Measurements from ENCODE around the gene SETX. TPM values are rescaled to one million over a fixed set of nuclear protein-coding genes. Genes with fewer than 3 reads are reported as not detected.

Gene SETX
- total and polyA plus RNA-seq, 2 donors (not counting 1 experiment from before 2014, with no cell fraction given) = 29.2 to 105 TPM

GRCh38 chr9:132287256-132287760 is 67.5 kb downstream of the SETX start:
- H3K4me2 ChIP-seq (replicated peaks; ENCODE audit: low read depth, low read length, poor library complexity, severe bottlenecking) = no peak overlapping the region
- 100% methylated on average over 2 of the region's 3 CpGs for WGBS (ENCODE audit: insufficient coverage)
- Mint-ChIP-seq H3K27me3 (no peaks in the 10 kb centered on the region), H3K9me3 (ENCODE audit: insufficient read depth) (no peaks in the 10 kb centered on the region), H3K4me1 (no peaks in the 10 kb centered on the region), H3K4me3 (no peak overlapping the region), H3K27ac (no peak overlapping the region)
- intact Hi-C loops (cut with micrococcal nuclease) = loop anchor here (10.0 kb wide), 1 partner anchor 47 kb away; no protein-coding TSS in a partner anchor
- peaks cover 54% of the 10 kb centered on the region for H3K79me2 ChIP-seq (ENCODE audit: control insufficient read depth, insufficient read depth, low read length)
- H2AFZ ChIP-seq (ENCODE audit: insufficient read depth, low read depth, low read length, poor library complexity, severe bottlenecking) = no peak overlapping the region
- H3K27me3 ChIP-seq (replicated peaks in 1 of 4; ENCODE audit: control extremely low read depth in 1 of 4, control insufficient read depth in 3 of 4, insufficient read depth in 4 of 4, low read length in 3 of 4) = no peaks in the 10 kb centered on the region
- no peak for DNase-seq
- no peaks in the 10 kb centered on the region for H3K9me3 ChIP-seq (ENCODE audit: control extremely low read depth in 1 of 3, control insufficient read depth in 2 of 3, insufficient read depth in 1 of 3, low read length in 2 of 3)
- no peaks in the 10 kb centered on the region for H3K4me1 ChIP-seq (ENCODE audit: control insufficient read depth in 2 of 2, insufficient read depth in 2 of 2, low read length in 2 of 2)
- H4K20me1 ChIP-seq (ENCODE audit: control insufficient read depth, insufficient read depth, low read length, poor library complexity, severe bottlenecking) = peaks cover 51% of the 10 kb centered on the region
- POLR2A ChIA-PET = no interaction called here
- peaks cover 27 to 93% of the 10 kb centered on the region in 2 experiments for H3K36me3 ChIP-seq (replicated peaks in 1 of 2; ENCODE audit: control extremely low read depth in 1 of 2, control insufficient read depth in 1 of 2, extremely low read depth in 1 of 2, insufficient read depth in 2 of 2, low read length in 1 of 2)
- H3K9ac ChIP-seq (ENCODE audit: low read length) = no peak overlapping the region
- CTCF ChIA-PET = interaction anchor here (1.1 kb wide), 1 partner anchor 8 kb away, joined by 4 read pairs; no protein-coding TSS in a partner anchor
- peak overlapping the region in 1 of 2 donors; percentile 20 for H3K27ac ChIP-seq (ENCODE audit: low read length in 2 of 2)
- H3K4me3 ChIP-seq (ENCODE audit: control extremely low read depth in 1 of 5, extremely low read depth in 1 of 5, insufficient read depth in 1 of 5, low read depth in 2 of 5, low read length in 4 of 5) = no peak overlapping the region
- ATAC-seq (ENCODE audit: low read depth) = no peak
- TF ChIP-seq EZH2 (IDR thresholded peaks at IDR 0.05; ENCODE audit: borderline replicate concordance, insufficient read depth, low read depth, low read length, poor library complexity, severe bottlenecking) (no peak), CTCF (IDR thresholded peaks at IDR 0.05) (no peak)

- no peak overlapping the region for H2AFZ ChIP-seq (ENCODE audit: insufficient read depth, low read depth, low read length, poor library complexity, severe bottlenecking)
- intact Hi-C loops (cut with micrococcal nuclease) = loop anchor here (10.0 kb wide), 1 partner anchor 51 kb away; no protein-coding TSS in a partner anchor
- no peaks in the 10 kb centered on the region for H3K27me3 ChIP-seq (replicated peaks in 1 of 4; ENCODE audit: control extremely low read depth in 1 of 4, control insufficient read depth in 3 of 4, insufficient read depth in 4 of 4, low read length in 3 of 4)
- peak overlapping the region in 1 of 2 donors; percentile 30 for H3K27ac ChIP-seq (ENCODE audit: low read length in 2 of 2)
- no peaks in the 10 kb centered on the region for H3K9me3 ChIP-seq (ENCODE audit: control extremely low read depth in 1 of 3, control insufficient read depth in 2 of 3, insufficient read depth in 1 of 3, low read length in 2 of 3)
- Mint-ChIP-seq H3K4me1 (no peaks in the 10 kb centered on the region), H3K9me3 (ENCODE audit: insufficient read depth) (no peaks in the 10 kb centered on the region), H3K4me3 (no peak overlapping the region), H3K27ac (peak overlapping the region; percentile 59), H3K27me3 (no peaks in the 10 kb centered on the region)
- ATAC-seq (ENCODE audit: low read depth) = no peak
- WGBS (ENCODE audit: insufficient coverage) = 95% methylated on average over 3 of the region's 7 CpGs
- H3K79me2 ChIP-seq (ENCODE audit: control insufficient read depth, insufficient read depth, low read length) = peaks cover 28% of the 10 kb centered on the region
- TF ChIP-seq EZH2 (IDR thresholded peaks at IDR 0.05; ENCODE audit: borderline replicate concordance, insufficient read depth, low read depth, low read length, poor library complexity, severe bottlenecking) = no peak
- no peak for TF ChIP-seq CTCF (IDR thresholded peaks at IDR 0.05)
- H3K36me3 ChIP-seq (replicated peaks in 1 of 2; ENCODE audit: control extremely low read depth in 1 of 2, control insufficient read depth in 1 of 2, extremely low read depth in 1 of 2, insufficient read depth in 2 of 2, low read length in 1 of 2) = peaks cover 41 to 95% of the 10 kb centered on the region in 2 experiments
- peaks cover 48% of the 10 kb centered on the region for H4K20me1 ChIP-seq (ENCODE audit: control insufficient read depth, insufficient read depth, low read length, poor library complexity, severe bottlenecking)
- no peak overlapping the region for H3K4me3 ChIP-seq (ENCODE audit: control extremely low read depth in 1 of 5, extremely low read depth in 1 of 5, insufficient read depth in 1 of 5, low read depth in 2 of 5, low read length in 4 of 5)
- H3K9ac ChIP-seq (ENCODE audit: low read length) = no peak overlapping the region
- ChIA-PET CTCF (interaction anchor here (1.6 to 1.9 kb wide), 2 partner anchors 15 to 23 kb away, joined by 5 to 7 read pairs; no protein-coding TSS in a partner anchor), POLR2A (no interaction called here)
- DNase-seq = no peak
- H3K4me2 ChIP-seq (replicated peaks; ENCODE audit: low read depth, low read length, poor library complexity, severe bottlenecking) = no peak overlapping the region
- no peaks in the 10 kb centered on the region for H3K4me1 ChIP-seq (ENCODE audit: control insufficient read depth in 2 of 2, insufficient read depth in 2 of 2, low read length in 2 of 2)
Observed at GRCh38 chr9:132283863-132284262, 70.9 kb downstream of the SETX start.

Measured in B cell (primary cell).